Gastrocnemius medialis (tissue), 4 donors: Measurements from ENCODE around the gene USP28.

ENCODE experiments used
- POLR2A ChIP-seq, 2 donors: fragments of 450-650 bp; IDR thresholded peaks; one replicate each; pipeline ENCODE4 v1.6.1; 2017; ENCODE audit warnings: antibody characterized with exemption in 2 of 2, mild to moderate bottlenecking in 2 of 2, moderate library complexity in 2 of 2
- TF ChIP-seq, protein P1 (sequence below), 5 experiments: fragments of 450-650 bp in 3 of 5; fragments of 200-600 bp in 2 of 5; sonication (generic) in 2 of 5; IDR thresholded peaks in 4 of 5; conservative IDR thresholded peaks in 1 of 5; 1 replicate in 4 of 5; 2 replicates in 1 of 5; pipeline ENCODE4 v1.5.1; 2016 to 2019; ENCODE audit warnings: antibody characterized with exemption in 5 of 5, mild to moderate bottlenecking in 3 of 5, moderate library complexity in 3 of 5

DNA sequence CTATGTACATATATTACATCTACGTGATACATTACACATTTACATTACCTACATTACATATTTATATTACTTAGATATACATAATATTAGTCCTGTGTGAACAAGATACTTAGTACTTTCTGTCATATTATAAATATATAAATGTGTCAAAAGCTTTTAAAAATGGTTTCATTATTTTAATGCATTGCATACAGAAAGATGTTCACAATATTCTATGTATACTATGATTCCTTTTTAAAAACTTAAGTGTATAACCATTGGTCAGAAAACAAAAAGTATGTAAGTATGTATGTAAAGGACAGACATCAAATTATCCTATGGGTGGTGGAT lies 101.2 kb downstream of the USP28 start:
- TF ChIP-seq, protein P1, sequence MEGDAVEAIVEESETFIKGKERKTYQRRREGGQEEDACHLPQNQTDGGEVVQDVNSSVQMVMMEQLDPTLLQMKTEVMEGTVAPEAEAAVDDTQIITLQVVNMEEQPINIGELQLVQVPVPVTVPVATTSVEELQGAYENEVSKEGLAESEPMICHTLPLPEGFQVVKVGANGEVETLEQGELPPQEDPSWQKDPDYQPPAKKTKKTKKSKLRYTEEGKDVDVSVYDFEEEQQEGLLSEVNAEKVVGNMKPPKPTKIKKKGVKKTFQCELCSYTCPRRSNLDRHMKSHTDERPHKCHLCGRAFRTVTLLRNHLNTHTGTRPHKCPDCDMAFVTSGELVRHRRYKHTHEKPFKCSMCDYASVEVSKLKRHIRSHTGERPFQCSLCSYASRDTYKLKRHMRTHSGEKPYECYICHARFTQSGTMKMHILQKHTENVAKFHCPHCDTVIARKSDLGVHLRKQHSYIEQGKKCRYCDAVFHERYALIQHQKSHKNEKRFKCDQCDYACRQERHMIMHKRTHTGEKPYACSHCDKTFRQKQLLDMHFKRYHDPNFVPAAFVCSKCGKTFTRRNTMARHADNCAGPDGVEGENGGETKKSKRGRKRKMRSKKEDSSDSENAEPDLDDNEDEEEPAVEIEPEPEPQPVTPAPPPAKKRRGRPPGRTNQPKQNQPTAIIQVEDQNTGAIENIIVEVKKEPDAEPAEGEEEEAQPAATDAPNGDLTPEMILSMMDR (IDR thresholded peaks at IDR 0.05 in 4 of 5, conservative IDR thresholded peaks at IDR 0.05 in 1 of 5), result no peak
- TF ChIP-seq POLR2A (IDR thresholded peaks at IDR 0.05), result no peak
